Stimulated activated CD4-positive, alpha-beta T cell treated with anti-CD3 and anti-CD28 coated beads, Interleukin-4, amount 100 ng/mL, for 24 hours (primary cell): ENCODE data around the gene GALNTL6.
"Not testable (repeated sequence)": the region's sequence is repeated elsewhere in the genome, so short reads cannot be mapped to it uniquely, and the experiment has no call there.

Source experiments
- DNase-seq: peaks from one replicate; pipeline ENCODE4 v3.0.0-alpha.2; 2020

GALNTL6 gene

GRCh38 chr4:172830295-172830764, 1017.1 kb downstream of the GALNTL6 start:
- DNase-seq: no peak

- no peak for DNase-seq
Observed at GRCh38 chr4:172836661-172837060, 1023.5 kb downstream of the GALNTL6 start.

DNA sequence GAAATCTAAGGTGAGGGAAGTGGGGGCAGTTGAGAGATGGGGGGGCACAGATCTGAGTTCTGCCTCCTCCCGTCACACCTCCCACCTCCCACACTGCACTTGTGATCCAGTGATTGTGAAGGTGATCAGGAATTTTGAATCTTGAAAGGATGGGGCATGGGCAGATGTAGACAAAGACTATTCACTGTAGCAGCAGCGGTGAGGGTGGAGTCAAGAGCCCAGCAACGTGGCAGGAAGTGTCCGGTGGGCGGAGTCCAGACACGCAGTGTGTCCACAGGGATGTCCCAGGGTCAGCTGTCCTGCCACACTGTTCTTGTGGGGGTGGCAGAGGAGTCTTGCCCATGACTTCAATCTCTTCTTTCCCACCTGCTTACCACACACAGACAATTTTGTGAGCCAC, 1024.9 kb downstream of the GALNTL6 start:
- no peak for DNase-seq

DNA sequence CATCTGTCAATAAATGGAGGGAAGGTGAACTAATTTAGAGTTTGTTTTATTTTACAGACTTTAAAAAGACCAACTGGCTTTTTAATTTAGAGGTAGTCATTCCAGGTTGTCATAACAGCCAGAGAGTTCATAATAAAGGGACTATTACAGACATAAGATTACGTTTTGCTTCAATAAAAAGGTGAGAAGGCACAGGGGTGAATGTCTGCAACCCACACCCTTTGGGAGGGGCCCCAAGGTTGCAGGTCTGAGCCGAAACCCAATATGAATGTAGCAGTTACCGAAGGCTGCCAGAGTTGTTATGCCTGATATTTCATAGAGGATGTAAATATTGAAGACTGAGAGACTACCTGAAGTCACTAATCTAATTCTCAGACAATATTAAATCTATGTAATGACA, 1025.7 kb downstream of the GALNTL6 start:
- DNase-seq: no peak

GRCh38 chr4:172842779-172843178, 1029.6 kb downstream of the GALNTL6 start:
- DNase-seq: no peak

DNA sequence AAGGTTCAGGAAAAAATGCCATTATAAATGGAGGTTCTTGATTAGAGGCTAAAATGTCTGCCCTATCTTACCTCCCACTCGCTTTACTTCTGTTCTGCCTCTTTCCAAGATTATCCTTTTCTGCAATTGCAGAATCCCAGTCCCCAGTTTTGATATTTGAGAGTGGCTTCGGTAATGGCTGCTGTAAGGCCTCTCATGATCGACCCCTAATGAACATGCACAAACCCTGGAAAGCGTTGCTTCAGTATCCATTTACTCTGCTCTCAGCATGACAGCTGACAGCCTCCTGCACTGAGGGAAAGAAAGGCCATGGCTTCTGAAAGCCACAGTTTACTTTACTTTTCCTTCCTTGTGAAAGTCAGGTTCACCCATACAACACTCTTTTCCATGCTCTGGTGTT, 1030.0 kb downstream of the GALNTL6 start:
- no peak for DNase-seq

DNA sequence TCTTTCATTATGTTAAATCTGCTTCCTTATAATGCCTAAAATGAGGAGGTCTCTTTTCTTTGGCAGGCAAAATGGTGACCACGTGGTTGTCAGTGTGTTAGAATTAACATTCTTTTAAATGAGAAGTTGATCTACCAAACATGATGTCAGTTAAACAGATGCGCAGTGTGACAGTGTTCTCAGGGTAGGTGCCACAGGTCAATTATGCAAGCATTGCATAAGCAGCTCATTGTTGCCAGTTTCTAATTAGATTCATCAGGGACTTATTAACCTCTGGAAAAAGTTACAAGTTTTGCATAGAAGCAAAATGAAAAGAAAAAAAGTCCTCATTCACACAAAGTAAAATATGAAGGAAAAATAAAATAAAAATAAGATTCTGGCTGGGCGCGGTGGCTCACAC, 1031.4 kb downstream of the GALNTL6 start:
- DNase-seq: no peak

- no peak for DNase-seq
Observed at GRCh38 chr4:172845281-172845680, 1032.1 kb downstream of the GALNTL6 start.

GRCh38 chr4:172850838-172851237, 1037.6 kb downstream of the GALNTL6 start:
- no peak for DNase-seq

DNA sequence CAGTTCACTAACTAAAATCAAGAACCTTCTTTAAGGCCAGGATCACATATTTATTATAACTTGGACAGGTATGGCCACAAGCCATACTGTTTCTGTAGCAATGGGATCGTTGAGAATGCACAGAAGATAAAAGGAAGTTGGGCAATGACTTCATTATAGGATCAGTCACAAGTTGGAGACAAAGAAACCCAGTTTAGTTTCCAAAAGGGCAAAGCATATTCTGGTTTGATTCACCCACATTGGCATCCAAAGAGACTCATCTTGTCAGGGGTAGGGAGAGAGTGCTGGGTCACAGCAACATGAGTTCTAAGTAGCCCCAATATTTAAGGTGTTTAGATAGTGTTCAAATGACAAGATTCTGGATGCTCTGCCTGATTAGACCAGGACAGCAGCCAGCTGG, 1038.3 kb downstream of the GALNTL6 start:
- no peak for DNase-seq

- DNase-seq: no peak
Observed at GRCh38 chr4:172857026-172857425, 1043.8 kb downstream of the GALNTL6 start.

DNA sequence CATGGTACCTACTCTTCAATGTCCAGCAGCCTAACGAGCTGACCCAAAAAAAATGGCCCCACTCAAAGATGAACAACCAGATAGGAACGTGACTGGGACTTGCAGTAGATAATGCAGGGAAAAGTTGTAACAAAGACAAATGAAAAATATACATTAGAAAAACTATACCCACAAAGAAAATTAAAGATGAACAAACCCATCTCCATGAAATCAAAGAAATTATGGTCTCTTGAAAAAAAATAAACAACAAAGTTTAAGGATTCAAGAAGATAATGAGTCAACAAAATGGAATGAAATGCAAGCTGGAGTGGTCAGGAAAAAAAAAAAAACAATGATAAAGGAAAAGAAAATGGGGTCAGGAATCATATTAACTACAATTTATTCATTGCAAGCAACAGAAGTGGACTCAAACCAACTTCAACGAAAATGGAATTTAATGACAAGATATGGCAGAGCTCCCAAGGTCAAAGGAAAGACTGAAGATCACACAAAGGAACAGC, 1045.6 kb downstream of the GALNTL6 start:
- no peak for DNase-seq

DNA sequence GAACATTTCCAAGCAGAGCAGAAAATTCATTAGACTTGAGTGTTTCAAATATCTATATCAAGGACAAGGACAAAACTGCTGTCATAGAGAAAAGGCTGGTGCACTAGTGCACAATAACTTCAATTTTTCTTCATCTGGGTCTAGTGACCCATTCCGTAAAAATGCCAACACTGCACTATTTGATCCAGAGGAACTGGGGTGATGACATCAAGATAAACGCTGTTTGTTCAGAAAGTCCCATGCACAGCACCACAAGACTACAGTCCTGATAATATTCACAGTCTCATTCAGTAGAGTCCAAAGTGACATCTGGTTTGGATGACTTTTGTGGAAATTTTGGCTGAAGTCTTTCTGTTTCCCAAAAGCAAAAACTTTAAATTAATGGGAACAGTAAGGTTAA, 1051.9 kb downstream of the GALNTL6 start:
- DNase-seq: no peak

DNA sequence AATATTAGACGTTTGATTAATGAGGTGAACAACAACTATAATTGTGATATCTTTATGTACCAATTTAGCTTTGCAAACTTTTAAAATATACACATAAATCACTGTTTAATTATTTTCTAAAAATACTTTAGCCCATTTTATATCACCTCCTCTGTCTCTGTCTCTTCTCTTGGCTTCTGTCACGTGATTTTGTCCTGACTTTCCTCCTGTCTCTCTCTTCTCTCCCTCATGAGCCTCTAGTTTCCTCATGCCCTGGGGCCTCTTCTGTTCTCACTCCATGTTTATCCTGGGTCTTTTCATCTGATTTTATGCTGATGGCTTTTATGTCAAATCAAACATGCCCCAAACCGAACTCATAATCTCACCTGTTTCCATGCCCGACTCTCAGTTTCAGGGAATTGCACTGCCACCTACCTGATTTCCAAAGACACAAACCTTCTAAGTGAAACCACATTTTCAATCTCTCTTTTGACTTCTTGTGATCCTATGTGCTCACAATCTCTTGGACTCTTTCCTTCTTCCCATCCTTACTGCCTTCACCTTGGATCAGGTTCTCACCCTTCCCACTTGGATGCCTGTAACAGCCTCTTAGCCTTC, 1052.4 kb downstream of the GALNTL6 start:
- DNase-seq: no peak

DNA sequence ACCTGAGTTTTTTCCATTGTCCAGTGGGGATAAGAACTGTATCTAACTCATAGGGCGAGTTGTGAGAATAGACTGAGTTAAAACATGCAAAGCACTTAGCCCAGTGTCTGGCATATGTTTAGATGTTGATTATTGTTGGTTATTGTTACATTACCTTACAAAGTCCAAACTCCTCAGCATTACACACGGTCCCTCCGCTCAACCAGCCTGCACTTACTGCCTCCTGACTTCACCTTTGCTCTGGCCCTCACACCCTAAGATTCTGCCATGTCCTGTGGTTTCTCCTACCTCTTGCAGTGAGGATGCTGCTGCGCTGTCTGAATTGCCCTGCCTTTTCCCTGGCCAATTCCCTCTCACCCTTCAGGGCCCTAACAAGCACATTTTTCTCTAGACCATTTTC, 1053.2 kb downstream of the GALNTL6 start:
- DNase-seq: no peak

DNA sequence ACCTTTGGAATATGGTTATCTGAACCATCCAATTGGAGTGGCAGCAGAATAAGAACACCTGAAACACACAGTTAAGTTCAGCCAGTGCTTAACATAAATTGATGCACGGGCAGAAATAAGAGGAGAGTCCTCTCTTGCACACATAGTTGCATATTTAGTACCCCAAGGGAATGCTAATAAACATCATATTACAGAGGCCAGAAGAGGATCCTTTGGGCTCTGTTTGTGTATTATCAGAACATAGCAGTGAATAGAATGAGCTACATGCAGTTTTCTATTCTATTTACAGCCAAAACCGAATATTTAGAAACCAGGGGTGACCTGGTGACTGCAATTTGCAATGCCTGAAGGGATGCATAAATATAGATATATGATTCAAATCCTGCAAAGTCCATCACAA, 1054.6 kb downstream of the GALNTL6 start:
- DNase-seq: no peak

GRCh38 chr4:172868271-172868670, 1055.1 kb downstream of the GALNTL6 start:
- DNase-seq: no peak

- DNase-seq: no peak
Observed at GRCh38 chr4:172869621-172870268, 1056.5 kb downstream of the GALNTL6 start.

DNA sequence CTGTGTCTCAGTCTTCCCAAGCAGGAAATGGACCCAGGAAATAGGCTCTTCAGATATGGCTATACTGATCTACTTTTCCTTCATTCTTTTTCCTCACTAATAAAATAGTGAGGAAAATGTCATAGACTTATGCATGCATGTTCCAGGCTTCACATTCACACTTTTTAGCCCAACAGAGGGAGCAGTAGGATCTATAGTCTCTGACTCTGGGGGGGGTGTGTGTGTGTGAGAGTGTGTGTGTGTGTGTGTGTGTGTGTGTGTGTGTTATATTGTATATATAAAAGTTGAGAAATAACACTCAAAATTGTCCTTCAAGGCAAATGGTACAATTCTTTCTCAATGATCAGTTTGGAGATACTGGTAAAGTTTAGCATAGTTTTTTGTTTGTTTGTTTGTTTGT, 1058.2 kb downstream of the GALNTL6 start:
- DNase-seq: no peak

- no peak for DNase-seq
Observed at GRCh38 chr4:172874944-172875343, 1061.7 kb downstream of the GALNTL6 start.

DNA sequence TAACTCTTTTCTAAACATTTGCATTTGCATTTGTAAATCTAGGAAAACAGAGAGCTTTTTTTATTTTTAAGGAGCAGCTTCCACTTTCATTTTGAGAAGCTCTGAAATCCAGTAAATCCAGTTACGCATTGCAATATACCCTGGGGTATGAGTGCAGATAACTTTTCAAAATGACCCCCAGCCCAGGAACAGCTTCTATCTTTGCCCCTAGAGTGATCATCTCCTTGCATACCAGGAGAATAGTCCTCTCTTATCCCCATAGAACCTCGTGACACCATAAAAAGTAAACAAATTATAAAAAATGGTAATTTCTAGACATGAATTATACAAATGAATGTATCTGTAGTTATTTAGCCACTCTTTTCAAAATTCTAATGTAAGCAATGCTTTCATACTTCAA, 1063.2 kb downstream of the GALNTL6 start:
- no peak for DNase-seq

DNA sequence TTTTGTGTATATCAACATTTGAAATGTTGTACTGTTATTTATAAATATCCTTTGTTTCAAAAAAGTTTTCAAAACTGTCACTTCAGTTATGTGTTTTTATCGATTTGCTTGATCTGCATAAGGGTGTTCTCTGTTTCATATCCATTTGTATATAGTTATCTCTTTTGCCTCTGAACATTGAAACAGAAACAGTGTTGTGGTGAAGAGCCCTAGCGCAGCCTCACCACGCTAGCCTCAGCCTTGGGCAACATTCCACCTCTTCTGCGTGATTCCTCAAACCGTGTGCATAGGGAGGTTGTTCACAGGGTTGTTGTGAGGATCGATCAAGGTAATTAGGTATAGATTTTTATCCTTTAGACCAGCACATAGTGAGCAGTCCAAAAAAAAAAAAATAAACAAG, 1068.4 kb downstream of the GALNTL6 start:
- DNase-seq: no peak

DNA sequence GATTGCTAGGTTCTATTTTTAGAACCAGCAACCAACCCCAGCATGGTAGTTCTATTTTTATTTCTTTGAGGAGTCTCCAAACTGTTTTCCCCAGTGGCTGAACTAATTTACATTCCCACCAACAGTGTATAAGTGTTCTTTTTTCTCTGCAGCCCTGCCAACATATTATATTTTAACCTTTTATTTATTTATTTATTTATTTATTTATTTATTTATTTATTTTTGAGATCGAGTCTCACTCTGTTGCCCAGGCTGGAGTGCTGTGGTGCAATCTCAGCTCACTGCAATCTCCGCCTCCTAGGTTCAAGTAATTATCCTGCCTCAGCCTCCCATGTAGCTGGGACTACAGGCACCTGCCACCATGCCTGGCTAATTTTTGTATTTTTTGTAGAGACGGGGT, 1074.2 kb downstream of the GALNTL6 start:
- DNase-seq: not testable (repeated sequence)

DNA sequence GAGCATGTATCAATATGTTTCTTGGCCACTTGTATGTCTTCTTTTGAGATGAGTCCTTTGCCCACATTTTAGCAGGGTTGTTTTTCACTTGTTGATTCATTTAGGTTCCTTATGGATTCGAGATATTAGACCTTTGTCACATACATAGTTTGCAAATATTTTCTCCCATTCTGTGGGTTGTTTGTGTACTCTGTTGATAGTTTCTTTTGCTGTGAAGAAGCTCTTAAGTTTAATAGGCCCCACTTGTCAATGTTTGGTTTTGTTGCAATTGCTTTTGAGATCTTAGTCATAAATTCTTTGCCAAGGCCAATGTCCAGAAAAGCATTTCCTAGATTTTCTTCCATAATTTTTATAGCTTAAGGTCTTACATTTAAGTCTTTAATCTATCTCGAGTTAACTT, 1074.8 kb downstream of the GALNTL6 start:
- no peak for DNase-seq

GRCh38 chr4:172892300-172892699, 1079.1 kb downstream of the GALNTL6 start:
- DNase-seq: no peak
